Neural progenitor cell (in vitro differentiated cells): Measurements from ENCODE around the gene BCAT1.

Experiments used
- EZH2phosphoT487 ChIP-seq: fragments of 200-600 bp; sonication (generic); IDR thresholded peaks from 2 replicates; pipeline ENCODE4 v1.6.1; 2017; ENCODE audit warnings: antibody characterized with exemption
- TF ChIP-seq, protein P1 (sequence below): fragments of 200-600 bp; sonication (generic); IDR thresholded peaks from 2 replicates; pipeline ENCODE4 v1.5.1; 2017; ENCODE audit warnings: antibody characterized with exemption, mild to moderate bottlenecking

DNA sequence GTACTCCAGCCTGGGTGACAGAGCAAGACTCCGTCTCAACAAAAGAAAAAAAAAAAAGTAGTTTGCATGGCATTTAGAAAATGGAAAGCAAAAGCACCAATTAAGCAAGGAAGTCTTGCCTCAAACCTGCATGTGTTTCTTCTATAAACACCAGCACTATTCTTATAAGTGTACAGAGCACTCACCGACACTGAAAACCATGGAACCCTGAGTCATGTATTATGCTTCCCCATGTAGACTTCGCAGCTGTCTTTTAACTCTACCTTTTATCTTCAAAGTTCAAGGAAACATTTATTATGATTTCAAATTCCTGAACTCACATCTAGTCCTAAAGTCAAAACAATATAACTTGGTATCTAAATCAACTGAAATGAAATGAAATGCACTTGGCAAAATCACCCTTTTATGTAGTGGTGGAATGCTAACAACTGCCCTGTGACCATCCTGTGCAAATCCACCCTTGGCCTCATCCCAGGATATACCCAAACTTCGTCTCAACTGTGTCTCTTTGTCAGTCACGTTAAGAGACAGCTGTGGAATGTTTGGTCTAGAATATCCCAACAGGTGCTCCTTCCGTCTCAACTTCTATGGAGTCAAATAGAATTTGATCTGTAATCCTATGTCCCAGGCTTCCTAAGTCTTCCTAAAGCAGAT, 4.8 kb downstream of the BCAT1 start:
- TF ChIP-seq, protein P1, sequence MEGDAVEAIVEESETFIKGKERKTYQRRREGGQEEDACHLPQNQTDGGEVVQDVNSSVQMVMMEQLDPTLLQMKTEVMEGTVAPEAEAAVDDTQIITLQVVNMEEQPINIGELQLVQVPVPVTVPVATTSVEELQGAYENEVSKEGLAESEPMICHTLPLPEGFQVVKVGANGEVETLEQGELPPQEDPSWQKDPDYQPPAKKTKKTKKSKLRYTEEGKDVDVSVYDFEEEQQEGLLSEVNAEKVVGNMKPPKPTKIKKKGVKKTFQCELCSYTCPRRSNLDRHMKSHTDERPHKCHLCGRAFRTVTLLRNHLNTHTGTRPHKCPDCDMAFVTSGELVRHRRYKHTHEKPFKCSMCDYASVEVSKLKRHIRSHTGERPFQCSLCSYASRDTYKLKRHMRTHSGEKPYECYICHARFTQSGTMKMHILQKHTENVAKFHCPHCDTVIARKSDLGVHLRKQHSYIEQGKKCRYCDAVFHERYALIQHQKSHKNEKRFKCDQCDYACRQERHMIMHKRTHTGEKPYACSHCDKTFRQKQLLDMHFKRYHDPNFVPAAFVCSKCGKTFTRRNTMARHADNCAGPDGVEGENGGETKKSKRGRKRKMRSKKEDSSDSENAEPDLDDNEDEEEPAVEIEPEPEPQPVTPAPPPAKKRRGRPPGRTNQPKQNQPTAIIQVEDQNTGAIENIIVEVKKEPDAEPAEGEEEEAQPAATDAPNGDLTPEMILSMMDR = no peak
- TF ChIP-seq EZH2phosphoT487 = no peak
